Activated T-helper 1 cell treated with anti-CD3 and anti-CD28 coated beads, Interleukin-2, amount 50 U/mL, for 16 hours (primary cell): ENCODE measurements around the gene ARSA.
"Not testable (repeated sequence)": the region's sequence is repeated elsewhere in the genome, so short reads cannot be mapped to it uniquely, and the experiment has no call there.

Experiments
- DNase-seq, 2 donors: peaks; one replicate each; pipeline ENCODE4 v3.0.0-alpha.2; 2020; ENCODE audit warnings: low read depth in 1 of 2, low spot score in 1 of 2

ARSA gene

DNA sequence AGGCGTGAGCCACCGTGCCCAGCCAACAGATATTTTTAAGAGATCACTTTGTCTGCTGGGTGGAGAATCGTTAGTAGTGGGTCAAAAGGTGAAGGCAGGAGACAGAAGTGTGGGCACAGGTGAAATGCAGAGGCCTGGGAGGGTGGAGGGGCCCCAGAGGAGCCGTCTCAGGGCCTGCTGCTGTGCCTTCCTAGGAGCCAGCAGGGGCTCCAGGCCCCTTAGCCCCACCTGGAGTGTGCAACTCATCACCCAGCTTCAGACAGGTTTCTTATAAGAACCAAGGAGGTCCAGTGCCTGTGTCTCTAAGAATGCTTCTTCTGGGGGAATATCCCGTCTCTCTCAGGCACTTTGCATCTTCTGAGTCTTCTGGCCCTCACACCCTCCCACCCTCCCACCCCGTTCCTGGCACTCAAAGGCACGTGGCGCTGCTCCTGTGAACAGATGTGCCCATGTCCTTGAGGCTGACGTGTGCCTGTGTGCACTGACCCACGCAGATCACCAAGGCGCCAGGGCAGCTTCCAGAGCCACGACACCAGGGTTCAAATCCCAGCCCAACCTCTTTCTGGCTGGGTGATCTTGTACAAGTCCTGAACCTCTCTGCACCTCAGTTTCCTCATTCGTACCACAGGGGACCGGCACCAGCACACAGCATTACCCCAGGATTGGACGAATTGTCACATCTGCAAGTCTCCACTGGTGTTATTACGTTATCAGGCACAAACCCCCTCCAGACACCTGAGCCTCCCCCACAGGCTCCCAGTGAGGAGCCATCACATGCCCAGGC lies 3.4 kb downstream of the ARSA start:
- no peak for DNase-seq

DNA sequence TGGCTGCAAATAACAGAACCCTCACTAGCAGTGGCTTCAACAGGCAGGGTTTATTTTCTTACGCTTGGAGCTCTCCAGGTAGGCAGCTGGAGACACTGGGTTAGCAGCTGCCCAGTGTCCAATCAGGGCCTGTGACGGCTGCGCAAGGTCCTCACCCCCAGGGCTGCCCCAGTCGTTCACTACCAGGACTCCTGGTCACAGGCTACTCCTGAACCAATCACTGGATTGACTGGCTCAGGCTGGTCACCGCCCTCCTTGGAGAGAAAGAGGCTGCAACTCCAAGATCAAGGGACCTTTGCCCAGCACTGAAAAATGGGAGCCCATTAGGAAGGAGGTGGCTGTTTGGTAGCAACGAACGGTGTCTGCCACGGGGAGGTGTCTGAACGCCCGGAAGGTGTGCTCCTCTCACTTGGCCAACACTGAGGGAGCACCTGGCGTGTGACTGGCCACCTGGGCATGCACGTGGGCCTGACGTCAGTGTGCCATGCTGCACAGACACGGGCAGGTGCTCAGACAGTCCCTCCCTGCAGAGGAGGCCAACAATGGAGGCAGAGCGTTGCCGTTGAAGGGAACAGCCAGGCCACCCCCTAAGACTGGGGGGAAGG lies 5.1 kb downstream of the ARSA start:
- DNase-seq, result no peak

DNA sequence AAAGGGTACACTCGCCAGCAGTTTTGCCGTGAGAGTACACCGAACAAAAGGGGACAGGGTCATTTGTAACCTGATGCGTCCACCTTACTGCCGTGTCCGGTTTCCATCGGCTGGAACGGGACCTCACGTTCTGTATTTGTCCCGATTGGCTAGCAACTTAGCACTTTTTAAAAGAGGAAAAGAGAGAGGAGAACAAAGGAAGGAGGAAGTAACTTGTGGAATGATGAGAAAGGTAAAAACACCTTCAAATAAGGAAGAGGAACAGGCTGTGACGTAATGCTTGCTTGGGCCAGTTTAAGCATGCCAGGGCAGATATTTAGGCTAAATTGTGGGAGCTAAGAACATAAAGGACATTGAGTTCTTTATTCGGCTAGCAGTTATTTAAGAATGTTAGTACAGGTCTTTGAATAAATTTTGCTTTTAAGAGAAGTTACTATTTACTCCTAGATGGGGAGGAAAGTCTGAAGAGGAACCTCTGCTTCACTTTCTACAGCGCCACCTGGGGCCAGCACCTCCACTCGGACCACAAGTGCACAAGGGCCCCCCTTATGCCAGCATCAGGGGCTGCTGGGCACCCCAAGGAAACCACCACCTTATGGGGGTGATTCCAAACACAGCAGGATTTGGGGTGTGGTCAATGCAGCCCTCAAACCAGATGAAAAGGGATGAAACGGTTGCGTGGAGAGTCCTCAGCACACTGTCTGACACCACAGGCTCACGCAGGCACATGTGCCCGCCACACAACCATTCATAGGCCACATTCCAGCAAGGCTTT lies 5.8 kb downstream of the ARSA start:
- no peak for DNase-seq

DNA sequence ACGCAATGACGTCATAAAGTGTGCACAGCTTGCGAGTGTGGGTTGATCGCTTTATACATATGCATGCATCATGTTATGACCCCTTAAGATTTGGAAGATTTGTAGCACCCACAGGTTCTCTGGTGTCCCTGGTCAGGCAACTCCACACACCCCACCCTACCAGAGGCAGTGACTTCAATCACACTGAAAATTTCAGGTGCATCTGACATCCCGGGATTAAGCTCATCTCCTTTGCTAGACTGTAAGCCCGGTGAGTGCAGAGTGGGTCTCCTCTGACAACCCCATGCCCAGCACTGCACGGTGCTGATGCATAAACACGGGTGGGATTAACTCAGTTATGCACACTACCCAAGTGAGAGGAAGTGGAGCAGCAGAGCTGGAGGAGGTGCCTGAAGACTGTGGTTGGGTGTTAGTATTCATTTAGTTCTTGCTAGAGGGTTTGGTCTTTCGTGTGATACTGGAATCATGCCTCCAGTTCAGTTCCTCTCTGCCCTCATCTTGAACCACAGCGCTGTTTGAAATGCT lies 6.5 kb downstream of the ARSA start:
- DNase-seq, result no peak

DNA sequence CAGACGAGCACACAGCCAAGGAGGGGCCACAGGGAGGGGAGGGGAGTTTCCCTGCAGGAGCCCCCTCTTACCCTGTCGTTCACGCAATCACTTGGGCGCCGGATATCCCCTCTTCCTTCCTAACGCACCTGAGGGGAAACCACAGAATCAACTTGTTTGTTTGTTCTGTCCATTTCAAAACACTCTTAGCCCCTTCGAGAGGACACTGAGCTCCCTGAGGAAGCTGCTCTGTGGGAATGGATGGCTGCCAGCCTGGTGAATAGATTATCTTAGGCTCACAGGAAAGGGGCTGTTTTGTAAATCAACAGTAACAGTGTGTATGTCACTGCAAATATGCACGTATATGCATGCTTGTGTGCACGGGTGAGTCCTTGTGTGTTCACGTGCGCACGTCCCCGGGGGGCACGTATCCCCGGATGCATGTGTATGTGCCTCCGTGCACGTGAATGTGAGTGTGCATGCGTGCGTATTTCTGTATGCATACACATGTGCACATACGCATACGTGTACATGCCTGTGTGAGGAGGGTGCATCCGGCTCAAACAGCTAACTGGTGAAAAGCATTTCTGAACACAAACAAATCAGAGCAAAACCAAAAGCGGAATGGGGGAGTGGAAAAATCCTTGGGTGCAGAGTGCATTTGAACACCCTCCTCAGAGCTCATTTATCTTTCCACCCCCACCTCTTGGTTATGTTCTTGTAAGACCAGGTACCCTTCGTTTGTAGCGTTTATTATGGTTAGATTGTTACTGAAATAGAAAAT lies 7.2 kb downstream of the ARSA start:
- DNase-seq, result peak in 1 of 2 donors; percentile 75

DNA sequence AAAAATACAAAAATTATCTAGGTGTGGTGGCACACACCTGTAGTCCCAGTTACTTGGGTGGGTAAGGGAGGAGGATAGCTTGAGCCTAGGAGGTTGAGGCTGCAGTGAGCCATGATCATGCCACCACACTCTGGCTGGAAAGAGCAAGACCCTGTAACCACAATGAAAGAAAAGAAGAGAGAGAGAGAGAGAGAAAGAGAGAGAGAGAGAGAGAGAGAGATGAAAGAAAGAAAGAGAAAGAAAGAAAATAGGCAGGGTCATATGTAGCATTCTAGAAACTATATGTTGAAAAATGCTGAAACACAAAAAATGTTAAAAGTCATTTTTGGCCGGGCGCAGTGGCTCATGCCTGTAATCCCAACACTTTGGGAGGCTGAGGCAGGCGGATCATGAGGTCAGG lies 13.7 kb downstream of the ARSA start:
- not testable (repeated sequence) for DNase-seq

DNA sequence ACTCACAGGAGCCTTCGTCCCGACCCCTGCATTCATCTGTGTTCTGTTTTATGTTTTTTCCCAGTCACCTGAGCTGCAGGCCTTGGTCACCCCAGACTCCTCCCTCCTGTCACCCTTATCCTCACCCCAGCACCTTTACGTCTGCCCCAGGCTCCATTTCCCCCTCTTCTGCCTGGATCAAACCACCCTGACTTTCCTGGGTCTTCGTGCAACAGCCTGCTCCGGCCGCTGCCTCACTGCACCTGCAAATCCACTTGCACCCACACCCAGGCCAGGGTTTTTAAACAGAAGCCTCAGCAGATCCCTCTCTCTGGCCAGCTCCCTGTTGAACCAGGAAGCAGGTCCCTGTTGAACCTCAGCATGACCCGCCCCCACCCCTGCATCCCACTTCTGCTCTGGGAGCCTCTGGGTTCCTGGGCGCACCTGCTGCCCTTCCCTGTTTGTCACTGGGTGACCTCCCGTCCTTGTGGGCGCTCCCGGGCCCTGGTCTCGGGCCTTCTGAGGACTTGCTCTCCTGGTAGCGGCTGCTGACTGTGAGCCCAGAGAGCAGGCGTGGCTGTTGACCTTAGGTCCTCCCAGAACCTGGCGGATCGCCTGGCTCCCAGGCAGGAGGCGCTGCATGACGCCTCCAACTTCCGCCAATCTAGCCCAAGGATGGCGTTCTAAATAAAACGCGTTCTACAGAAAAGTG lies 14.5 kb downstream of the ARSA start:
- no peak for DNase-seq

DNA sequence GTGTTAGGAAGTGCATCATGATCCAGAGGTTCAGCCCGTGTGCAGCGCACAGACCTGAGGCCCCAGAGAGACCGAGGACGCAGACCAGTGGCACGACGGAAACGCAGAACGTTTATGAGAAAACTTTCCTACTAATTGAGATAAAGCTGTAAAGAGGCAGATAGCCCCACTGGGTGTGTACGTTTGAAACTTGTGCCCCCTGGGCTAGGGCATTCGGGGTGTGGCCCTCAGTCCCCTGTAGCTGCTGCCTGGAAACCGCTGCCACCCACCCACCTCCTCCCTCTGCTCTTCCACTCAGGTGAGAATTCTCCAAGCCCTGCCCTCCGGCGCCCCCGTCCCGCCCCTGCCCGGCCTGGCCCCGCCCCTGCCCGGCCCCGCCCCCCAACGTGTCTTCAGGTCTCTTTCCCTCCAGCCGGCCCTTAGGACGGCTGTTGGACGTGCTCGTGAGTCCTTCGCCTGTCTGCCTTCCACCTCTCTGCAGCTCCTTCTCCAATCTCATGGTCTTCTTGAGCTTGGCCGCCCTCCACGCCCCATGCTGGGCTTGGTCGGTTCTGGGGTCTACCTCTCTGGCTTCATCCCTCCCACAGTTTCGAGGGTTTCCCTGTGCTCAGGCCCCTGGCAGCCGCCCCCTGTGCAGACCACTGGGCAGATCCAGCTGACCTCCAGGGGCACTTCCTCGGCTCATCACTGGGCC lies 15.3 kb downstream of the ARSA start:
- DNase-seq, result no peak

DNA sequence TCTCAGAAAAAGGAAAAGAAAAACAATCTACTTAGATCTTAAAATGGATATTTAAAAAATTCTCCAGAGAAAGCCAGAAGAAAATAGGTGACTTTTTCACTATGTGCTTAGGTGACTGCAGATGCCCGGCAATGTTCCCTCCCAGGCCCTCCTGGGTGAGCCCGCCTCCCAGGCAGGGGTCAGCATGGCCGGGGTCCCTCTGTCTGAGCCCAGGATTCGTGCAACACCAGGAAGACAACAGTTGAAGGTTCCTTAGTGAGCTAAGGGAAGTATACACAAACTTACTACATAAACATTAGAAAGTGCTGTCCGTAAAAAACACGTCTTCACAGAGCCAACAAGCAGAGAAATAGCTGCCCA lies 15.8 kb downstream of the ARSA start:
- DNase-seq, result no peak

DNA sequence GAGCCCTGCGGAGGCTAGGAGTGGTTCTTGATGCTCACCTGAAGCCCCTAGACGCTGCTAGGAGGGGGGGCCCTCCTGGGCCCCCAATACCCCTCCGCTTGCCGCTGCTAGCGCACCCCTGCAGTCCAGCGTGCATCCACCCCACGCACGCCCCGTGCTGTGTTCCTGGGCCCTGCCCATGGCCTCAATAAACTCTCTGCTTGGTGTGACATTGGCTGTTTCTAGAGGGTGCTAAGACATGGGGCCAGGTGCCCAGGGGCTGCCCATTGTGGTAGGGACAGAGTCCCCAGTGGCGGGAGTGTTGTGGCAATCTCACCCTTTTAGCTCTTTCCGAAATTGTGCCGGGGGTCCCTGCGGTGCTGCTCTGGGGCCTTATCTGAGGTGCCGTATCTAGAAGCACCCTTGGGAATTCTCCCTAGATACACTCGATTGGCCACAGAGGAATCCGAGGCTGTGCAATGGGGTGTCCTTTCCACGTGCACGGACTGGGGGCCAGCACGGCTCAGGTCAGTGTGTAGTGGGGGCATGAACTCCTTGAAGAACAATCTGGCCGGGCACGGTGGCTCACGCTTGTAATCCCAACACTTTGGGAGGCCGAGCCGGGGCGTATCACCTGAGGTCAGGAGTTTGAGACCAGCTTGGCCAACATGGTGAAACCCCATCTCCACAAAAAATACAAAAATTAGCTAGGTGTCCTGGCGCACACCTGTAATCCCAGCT lies 16.5 kb downstream of the ARSA start:
- DNase-seq, result no peak

DNA sequence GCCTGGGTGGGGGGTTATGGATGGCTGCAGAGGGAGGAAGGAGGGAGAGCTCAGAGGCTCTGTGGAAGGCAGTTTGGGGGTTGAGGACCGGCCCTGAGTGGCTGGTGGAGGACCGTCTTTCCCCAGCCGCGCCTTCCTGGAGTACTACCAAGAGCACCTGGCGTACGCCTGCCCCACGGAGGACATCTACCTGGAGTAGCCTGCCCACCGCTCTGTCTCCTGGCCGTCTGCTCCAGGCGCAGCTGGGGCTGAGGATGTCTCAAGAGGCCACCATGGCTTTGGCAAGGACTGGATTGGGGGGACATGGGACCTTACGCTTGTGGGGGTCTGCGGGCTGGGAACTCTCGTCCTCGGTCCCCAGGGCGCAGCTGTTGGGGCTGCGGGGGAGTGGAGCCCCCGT lies 17.4 kb downstream of the ARSA start:
- no peak for DNase-seq

DNA sequence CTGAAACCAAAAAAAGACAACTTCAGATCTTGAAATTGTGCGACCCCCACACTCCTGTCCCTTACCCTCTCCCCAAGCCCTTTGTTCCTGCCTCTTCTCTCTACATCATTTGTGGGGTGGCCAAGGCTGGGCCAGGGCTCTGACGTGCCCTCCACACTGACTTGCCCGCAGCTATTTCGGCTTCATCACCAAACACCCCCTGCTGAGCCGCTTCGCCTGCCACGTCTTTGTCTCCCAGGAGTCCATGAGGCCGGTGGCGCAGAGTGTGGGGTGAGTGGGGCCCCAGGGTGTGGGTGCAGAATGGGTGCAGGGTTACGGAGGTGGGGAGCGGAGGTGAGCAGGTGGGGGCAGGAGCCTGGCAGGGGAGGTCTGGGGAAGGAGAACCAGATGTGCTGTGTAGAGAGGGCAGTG lies 17.9 kb downstream of the ARSA start:
- no peak for DNase-seq

DNA sequence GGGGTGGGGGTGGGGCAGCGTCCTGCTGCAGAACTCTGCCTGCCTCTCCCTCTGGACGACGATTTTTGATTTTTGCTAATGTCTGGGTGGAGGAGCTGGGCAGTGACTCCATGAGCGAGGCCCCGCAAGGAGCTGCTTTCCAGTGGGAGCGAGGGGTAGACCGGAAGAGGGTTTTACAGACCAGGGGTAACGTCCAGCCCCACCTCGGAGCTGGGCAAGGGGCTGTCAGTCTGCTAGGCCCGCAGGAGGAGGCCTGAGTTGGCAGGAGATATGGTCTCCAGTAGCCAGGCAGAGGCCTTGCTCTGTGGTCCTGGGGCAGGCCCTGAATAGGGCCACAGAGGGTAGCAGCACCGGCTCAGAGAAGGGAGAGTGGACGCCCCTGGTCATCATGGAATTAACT lies 18.4 kb downstream of the ARSA start:
- no peak for DNase-seq

DNA sequence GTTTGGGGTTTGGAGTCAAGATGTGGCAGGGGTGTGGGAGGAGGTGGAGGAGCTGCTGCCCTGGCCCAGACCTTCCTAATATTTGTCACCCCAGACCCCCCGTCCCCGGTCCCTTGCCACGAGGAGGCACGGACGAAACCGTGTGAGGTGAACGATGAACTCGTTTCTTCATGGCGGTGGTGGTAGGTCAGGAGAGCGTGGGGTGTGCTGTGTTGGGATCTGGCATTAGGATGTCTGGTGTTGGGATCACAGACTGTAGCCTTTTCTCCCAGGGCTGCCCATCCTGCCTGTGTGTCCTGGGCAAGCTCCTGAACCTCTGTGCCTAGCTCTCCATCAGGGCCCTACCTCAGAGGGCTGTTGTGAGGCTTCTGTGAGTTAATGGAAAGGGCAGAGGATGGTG lies 19.0 kb downstream of the ARSA start:
- DNase-seq, result no peak

DNA sequence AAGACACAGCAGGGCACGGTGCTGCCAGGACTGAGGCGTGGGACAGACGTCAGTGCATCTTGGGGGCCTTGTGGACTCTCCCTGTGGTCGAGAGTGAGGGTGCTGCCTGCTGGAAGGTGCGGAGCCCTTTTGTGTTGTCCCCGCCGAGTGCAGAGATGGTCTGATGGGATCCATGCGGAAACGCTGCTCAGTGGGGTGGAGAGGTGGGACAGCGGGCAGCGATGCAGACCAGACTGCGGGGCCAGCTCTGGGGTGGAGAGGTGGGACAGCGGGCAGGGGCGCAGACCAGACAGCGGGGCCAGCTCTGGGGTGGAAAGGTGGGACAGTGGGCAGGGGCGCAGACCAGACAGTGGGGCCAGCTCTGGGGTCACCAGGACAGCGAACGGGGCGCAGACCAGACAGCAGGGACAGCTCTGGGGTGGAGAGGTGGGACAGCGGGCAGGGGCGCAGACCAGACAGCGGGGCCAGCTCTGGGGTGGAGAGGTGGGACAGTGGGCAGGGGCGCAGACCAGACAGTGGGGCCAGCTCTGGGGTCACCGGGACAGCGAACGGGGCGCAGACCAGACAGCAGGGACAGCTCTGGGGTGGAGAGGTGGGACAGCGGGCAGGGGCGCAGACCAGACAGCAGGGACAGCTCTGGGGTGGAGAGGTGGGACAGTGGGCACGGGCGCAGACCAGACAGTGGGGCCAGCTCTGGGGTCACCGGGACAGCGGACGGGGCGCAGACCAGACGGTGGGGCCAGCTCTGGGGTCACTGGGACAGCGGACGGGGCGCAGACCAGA lies 19.7 kb downstream of the ARSA start:
- DNase-seq, result not testable (repeated sequence)

DNA sequence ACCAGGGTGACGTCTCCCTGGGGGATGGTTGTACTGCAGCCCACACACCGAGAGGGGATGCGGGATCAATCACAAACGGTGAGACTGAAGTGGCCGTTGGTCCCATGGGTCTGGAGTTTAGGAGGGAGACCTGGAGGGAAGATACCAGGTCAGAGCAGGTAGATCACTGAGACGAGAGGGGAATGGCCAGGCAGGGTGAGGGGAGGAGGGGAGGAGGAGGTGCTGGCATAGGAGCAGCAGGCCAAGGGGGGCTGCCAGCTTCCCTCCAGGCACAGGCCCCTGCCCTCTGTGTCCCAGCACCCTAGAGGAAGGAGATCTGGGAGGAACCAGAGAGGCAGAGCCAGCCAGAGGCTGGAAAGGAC lies 20.3 kb downstream of the ARSA start:
- DNase-seq, result no peak

DNA sequence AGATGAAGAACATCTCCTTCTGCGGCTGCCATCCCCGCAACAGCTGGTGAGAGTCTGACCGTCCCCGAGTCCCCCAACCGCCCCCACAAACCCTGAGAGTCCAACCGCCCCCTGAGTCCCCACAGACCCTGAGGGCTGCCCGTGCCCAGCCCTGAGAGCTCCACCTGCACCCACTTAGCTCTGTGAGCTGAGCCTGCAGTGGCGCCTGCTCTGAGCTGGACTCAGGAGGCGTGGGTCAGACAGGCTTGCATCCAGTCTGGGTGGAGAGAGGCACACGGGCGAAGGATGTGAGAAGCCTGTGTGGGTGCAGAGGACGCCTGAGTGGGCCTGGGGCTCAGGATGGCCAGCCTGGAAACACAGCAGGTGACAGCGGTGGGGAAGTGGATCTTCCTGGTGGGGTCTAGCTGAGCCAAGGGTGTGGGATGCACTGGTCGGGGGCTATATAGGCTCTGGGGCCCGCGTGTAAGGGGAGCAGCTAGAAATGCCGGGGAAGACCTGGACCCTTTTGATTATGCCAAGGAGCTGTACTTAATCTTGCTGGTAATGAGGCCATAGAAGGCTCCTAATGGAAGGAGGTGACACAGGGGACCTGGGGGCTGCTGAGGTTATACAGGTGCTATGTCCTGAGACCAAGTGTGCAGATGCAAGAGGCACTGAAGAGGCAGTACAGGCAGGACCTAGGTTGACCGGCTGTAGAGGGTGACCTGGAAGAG lies 20.9 kb downstream of the ARSA start:
- no peak for DNase-seq
